Activated T-cell treated with anti-CD3 and anti-CD28 coated beads for 48 hours (primary cell): Measurements from ENCODE around the gene BANK1.

Source experiments
- DNase-seq: peaks from one replicate; pipeline ENCODE4 v3.0.0-alpha.2; 2020; ENCODE audit warnings: low read depth

The BANK1 gene, protein sequence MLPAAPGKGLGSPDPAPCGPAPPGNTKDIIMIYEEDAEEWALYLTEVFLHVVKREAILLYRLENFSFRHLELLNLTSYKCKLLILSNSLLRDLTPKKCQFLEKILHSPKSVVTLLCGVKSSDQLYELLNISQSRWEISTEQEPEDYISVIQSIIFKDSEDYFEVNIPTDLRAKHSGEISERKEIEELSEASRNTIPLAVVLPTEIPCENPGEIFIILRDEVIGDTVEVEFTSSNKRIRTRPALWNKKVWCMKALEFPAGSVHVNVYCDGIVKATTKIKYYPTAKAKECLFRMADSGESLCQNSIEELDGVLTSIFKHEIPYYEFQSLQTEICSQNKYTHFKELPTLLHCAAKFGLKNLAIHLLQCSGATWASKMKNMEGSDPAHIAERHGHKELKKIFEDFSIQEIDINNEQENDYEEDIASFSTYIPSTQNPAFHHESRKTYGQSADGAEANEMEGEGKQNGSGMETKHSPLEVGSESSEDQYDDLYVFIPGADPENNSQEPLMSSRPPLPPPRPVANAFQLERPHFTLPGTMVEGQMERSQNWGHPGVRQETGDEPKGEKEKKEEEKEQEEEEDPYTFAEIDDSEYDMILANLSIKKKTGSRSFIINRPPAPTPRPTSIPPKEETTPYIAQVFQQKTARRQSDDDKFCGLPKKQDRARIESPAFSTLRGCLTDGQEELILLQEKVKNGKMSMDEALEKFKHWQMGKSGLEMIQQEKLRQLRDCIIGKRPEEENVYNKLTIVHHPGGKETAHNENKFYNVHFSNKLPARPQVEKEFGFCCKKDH

DNA sequence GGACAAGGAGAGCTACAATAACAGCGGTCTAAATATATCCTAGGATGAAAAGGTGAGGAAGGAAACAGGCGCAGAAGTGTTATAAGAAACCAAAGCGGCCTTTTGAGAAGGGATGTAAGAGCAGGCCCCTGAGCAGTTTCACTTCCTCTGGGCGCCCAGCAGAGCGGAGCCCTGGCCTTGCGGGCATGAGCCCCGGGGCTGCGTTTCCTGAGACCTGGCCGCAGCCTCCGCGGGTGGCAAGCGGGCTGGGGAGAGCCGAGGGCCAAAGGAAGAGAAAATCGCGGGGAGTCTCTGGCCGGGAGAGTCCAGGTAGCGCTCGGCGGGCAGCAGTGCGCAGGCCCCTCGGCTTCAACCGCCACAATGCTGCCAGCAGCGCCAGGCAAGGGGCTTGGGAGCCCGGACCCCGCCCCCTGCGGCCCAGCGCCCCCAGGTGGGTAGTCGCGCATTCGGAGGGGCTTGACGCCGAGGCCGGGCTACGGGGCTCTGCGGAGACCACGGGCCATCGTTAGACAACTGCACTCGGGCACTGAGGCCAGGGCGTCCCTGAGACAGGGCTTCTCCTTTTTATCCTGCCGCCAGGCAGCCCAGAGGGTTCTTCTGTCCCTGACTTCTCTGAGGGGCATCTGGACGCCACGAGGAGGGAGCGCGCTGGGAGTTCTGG is at the start of gene BANK1:
BANK1 (plus strand) TSS at position 210 of the 661 bp plus-strand sequence; CDS start at position 361, 151 bp downstream.
- peak; percentile 11 for DNase-seq

DNA sequence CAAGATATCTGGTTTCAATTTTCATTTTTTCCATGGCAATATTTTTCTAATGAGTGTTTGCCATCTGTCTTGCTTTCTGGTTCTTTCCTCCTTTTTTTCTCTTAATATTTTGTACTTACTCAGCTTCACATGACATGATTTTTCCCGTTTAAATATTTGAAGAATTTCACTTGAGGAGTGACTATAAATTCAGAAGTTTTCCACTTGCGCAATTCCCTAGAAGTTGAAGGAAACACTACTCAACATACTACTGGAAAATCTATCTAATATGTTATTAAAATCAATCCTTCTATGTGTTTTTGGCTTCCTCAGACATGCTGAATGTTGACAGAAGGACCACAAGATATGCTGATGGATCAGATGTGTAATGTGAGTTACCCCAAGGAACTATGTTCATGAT is 36.8 kb upstream of the BANK1 start:
- no peak for DNase-seq

DNA sequence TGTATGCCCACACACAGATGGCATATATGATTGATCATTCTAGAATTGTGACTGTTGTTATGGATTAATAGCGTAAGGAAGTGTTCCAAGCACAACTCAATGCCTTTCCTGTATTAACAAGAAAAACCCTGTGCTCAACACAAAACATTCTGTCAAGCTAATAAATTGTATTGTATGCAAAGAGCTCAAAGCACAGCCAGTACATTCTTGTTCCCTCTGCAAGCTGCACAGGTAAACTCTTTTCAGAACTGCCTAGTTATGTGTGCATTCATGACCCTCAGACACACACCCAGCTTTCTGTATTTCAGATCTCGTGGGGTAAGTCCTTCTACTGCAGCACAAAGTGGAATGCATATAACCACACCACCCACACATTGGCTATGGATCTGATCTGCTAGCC is 34.3 kb upstream of the BANK1 start:
- no peak for DNase-seq

DNA sequence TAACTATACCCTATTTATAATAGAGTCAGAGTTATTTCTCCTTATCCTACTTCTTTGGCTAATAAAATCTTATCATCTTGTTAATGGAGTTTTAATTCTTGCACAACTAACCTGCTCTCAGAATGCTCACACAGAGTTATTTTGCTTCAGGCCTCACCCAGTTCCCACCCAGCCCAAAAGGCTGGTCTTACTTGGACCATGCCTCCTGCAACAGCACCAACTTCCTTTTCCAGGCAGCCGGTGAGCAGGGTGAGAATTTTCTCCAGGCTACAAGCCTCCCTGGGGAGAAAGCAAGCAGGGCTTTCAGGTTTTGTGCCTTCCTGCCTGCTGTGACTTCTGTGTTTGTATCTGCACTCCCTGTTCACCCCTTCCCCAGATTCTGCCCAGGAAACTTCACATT is 29.1 kb upstream of the BANK1 start:
- DNase-seq: no peak

DNA sequence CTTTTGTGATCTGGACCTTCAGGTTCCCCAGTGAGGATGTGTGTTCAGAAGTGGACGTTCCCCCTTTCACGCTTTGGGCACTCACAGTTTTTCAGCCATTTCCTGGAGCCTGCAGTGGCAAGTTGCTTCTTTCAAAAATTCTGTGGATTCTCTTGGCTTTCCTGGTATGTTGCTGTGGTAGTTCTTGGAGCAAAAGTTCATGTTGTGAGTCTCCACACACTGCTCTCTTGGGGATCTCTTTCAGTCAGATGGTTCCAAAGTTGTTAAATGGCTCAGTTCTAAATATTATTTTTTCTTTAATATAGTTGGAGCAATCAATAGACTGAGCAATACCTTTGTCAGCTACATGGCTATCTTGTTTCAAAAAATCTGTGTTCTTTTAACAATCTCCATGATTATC is 28.5 kb upstream of the BANK1 start:
- DNase-seq: no peak

DNA sequence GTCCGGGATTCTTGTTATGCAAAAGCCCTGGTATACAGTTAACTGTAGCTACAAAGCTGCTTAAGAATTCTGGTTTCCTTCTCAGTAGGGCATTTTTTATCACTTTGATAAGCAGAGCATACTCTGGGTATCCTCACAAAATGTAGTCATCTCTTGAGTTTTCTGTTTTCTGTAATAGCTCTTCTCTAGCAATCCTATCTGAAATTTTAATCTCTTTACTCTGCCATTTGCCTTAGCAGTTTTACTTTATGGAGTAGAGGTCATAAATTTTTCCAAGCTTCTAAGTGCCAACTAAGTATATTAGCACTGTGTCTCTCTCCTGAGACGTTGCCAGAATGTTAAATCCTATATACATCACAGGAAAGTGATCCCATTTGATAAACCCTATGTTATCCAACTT is 28.0 kb upstream of the BANK1 start:
- DNase-seq: no peak

DNA sequence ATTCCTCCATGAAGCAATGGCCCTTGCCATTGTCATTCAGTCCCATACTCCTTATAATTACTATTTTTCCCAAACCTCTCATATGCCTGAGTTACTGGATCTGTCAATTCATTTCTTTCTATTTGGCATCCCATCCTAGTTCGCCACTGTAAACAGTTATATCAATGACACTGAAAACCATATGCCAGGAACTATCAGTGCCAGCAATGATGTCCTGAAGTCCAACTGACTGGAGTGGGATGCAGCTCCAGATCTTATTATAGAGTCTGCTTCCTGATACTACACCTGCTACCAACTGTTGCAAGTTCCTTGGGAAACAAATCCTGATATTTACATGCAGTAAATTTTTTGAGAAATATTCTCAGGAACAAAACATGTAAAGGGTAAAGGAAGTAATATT is 27.0 kb upstream of the BANK1 start:
- no peak for DNase-seq

DNA sequence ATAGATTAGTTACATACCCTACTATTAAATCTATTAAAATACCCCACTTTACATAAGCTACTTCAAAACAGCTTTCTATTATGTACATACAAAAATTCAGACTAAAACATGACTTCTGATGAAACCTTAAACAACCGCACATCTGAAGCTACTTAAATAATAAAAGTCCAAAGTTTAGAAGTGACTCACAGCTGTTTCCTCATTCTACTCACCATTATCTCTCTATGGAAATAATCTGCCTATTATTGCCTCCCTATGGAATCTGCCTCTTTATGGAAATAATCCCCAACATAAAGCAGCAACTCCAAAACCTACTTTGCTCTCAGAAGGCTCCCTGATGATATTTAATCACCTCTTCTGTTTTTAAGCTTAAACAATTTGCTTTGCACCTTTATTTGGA is 15.7 kb upstream of the BANK1 start:
- no peak for DNase-seq

DNA sequence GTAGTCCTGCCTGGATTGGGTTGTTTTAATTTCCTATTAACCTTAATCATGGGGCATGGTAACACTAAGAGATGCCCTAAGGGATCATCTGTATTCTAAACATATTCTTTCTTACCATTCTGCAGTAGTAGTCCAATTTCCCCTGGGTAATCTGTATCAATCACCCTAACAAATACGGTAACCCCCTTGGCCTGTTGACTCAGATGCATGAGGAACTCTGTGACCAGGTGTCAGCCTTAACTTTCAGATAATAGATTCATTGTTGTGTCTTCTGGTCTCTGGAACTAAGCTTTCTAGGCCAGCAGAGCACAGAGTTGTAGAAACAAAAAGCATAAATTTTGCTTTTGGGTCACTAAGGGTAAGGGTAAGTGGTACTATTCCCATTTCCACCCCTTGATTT is 13.1 kb upstream of the BANK1 start:
- no peak for DNase-seq

DNA sequence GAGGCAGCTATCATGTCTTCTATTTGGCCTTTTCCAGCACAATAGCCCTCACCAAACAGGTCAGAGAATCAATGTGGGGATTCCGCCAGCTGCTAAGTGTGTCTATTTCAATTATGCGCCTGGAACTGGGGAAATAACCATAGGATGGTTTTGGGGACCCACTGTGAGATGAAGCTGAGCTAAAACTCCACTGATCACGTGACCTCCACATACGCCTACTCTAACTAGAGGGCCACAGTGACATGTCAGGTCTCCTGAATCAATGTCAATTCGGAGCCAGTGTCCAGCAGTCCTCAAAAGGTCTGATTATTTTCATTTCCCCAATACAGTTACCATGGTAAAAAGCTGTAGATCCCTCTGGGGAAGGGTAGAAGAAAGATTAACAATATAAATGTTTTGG is 10.2 kb upstream of the BANK1 start:
- DNase-seq: no peak

DNA sequence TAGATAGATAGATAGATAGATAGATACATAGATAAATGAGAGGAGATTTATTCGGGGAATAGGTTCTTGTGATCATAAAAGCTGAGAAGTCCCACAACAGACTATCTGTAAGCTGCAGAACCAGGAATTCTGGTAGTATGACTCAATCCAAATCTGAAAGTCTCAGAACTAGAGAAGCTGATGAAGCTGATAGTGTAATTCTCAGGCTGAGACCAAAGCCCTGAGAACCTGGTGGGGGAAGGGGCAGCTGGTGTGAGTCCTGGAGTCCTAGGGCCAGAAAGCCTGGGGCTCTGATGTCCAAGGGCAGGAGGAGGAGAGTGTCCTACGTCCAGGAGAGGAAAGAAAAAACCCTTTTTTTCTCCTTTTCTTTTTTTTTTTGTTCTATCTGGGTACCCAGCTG is 8.0 kb upstream of the BANK1 start:
- DNase-seq: no peak

DNA sequence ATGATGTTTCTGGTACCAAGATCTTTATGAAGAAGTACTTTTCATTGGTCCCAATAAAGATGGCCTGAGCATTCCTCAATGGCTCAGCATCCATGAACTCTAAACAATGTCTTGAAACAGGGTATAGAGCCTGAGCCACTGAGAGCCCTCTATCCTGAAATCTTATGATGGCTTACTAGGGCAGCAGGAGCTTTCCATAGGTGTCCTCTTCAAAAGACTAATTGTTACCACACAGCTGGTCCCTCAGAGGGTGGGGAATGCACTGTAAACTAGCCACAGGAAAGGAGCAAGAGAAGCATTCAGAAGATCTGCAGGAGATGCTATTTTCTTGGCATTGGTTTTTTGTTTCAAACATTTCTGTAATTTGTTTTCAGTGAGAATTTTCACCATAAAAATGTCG is 5.6 kb upstream of the BANK1 start:
- DNase-seq: no peak

DNA sequence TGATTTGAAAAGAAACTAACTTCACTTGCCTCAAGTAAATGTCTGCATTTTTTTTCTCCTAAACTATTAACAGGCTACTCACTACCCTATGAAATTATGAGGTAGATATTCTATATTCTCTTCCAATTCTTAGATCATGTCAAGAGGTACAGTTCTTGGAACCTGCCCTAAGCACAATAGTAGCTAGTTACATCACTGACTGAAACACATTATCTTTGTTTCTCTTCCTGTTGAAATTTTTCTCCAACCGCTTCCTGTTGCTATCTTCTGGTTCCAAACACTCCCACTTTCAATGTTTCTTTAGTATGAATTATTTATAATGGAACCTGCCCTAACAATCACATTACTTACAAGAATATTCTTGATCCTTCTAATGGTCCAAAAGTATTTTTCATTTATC is 5.0 kb upstream of the BANK1 start:
- DNase-seq: no peak

DNA sequence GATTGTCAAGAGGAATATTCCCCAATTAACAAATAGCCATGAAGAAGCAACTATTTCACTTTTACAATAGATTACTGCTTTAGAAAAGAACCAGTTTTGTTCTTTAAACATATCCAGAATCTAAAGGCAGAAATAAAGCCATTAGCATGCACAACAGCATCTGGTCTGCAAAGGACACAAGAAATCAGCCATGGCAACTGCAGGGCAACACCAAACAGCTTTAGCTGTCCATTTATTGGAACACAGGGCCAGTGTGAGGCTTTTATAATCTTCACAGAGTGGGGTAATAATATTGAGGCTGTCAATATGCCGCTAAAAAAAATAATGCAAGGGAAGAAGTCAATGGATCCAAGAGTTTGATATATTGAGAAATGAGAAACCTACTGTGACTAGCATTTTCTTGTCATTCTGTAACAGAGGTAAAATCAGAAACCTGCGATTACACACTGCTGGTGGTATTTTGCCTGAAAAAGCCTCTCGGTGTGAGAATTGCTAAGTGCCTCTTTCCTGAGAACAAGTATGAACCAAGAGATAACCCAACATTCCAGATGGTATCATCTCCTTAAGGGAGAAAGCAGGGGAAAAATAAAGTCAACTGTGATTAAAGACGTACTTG is 2.7 kb upstream of the BANK1 start:
- DNase-seq: no peak

DNA sequence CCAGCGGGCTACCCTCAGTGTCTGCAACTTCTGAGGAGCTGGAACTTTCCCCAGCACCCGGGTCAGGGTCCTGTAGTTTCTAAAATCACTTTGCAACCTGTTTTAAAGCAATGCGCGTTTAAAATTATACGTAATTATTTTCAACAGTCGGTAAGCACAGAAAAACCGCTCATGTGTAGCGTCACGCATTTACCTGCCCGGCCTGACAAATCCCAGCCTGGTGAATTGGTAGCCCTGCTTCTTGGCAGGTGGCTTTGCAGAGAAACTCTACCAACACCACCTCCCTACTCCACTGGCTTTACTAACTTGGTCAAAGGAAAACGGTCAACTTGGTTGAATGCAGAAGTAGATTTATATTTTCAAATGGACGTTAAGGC is 640 bp downstream of the BANK1 start:
- DNase-seq: no peak

DNA sequence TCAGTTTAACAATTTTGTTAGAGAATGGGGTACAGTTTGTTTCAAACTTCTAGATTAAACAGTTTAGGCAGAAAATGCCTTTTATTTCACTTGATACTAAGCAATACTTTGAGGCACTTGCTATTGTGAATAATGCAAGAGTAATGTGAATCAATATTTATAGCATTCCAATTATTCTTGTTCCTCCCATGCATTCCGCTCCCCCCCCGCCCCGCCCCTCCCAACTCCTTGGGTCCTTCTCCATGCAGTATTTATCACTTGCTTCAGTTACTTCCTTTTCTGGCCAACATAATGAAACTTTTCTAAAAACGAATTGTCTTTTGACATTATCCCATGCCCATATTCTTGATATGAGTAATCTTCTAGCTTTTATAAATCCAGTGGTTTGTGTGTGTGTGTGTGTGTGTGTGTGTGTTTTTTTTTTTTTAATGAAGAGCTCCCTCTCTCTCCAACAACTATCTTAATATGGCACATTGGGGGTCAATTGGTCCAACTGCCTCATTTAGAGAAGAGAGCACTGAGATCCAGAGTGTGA is 1.6 kb downstream of the BANK1 start:
- no peak for DNase-seq

DNA sequence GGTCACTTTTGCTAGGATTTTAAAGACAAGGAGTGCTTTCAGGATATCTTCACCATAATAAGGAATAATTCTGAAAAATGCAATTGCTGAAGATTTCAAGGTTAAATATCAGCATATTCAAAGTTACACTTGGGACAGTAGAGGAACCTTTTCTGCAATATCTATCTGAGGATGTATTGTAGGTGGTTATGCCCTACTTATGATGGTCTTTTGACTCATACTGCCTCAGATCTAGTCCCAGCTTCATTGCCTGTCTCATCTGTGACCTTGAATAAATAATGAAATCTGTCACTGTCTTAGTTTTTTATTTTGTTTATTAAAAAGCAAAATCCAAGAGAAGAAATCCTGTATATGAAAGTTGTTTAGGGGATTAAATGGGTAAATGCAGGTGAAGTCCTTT is 2.9 kb downstream of the BANK1 start:
- no peak for DNase-seq

DNA sequence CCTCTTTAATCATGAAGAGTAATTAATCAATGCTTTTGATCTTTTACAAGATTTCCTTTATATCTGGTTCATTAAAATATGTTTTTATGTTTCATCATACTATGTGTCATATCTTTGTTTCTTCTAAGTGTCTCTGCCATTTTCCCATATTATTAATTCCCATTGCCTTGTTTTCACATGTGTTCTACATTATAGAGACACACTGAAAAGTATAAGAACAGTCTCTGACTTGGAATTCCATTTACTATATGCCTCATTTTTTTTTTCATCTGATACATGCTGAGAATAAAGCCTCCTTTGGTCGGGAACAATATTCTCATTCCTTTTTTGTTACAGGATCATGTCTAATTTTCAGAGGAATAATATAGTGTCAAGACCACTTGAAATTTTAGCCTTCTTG is 4.3 kb downstream of the BANK1 start:
- DNase-seq: no peak

DNA sequence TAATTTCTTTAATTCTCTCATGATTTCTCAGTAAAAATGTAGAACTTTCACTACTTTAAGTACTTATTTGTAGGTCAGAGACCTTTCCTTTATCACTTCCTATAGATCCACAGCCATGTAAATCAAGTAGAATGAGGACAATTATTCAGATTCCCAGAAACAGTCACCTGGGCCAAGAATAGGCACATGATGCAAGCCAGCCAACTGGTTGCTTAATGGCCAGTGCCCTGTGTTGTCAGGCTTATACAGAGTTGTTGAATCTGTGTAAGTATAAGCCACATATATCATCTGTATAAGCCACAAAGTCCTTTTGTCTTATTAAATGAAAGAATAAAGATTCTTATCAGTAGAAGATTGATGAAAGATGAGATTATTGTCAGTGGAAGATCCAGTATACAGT is 5.2 kb downstream of the BANK1 start:
- no peak for DNase-seq

DNA sequence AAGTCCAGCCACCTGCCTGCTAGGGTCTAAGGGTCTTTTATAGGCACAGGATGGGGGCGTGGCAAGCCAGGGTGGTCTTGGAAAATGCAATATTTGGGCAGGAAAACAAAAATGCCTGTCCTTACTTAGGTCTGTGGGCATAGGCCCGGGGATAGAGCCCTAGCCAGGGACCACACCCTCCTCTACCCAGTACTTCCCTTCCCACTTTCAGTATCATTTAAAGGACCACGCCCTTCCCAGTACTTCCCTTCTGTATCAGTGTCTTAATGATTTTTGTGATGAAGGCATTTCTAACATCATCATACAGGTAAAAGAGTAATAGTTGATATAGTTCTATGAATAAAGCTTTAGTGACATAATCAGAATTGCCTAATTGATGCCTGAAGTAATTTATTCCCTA is 11.4 kb downstream of the BANK1 start:
- no peak for DNase-seq

DNA sequence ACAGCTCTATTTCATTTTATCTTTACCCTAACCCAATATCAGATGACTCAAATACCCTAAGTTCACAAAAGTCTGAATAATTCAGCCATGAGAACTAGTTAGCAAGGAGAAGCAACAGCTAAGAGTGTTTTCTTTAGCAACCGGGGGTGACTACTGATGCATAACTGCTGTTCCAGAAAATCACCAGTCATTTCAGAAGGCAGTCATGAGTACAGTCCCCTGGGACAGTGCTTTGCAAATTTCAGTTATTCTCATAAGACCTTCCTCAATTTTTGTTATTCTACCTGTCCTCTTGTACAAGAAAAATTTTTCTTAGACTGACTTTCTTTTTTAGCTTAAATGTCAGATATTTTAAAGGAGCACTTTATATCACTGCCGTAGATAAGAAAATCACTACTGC is 16.4 kb downstream of the BANK1 start:
- DNase-seq: no peak

DNA sequence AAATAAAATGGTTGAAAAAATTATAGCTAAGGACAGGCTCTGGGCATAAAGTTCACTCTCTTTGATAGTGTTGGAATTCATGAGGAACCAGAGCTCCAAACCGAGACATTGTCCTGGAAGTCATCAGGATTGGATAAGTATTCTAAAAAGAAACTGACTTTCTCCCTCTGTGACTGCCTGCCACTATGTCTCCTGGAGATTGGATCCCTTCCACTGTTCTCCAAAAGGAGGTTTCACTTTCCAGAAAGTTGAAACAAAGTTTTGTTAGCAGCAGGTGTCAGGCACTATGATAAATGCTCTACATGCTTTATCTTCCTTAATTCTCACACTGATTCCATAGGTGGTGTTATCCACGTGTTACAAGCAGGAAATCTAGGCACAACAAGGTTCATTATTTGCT is 16.8 kb downstream of the BANK1 start:
- DNase-seq: no peak
